Caco-2 (cell line): Measurements from ENCODE around the gene CA6. TPM values are rescaled to one million over a fixed set of nuclear protein-coding genes. Genes with fewer than 3 reads are reported as not detected.

ENCODE experiments used
- BruUV-seq: library from RNA; stranded (reverse); fragments of 400-500 nt; replicated peaks from 2 replicates; lab custom pipeline; 2021; lab: Mats Ljungman, UMichigan
- CTCF ChIA-PET: fragments of 300-600 bp; sonication (Branson Sonifier 250); formaldehyde crosslinking; loops from one replicate; lab custom pipeline; 2022; ENCODE audit warnings: antibody characterized with exemption; lab: Charles Lee
- POLR2A ChIA-PET: fragments of 300-600 bp; sonication (Branson Sonifier 250); formaldehyde crosslinking; loops from one replicate; lab custom pipeline; 2022; ENCODE audit warnings: antibody characterized with exemption; lab: Charles Lee
- DNase-seq, 2 experiments: peaks; one replicate each; pipeline versions ENCODE4 v3.0.0 to v3.0.0-alpha.2; 2020 to 2022
- H3K27me3 ChIP-seq: replicated peaks from 2 replicates; pipeline ENCODE4 v1.6.0; 2011; ENCODE audit warnings: low read length; ENCODE audit not compliant: control insufficient read depth, insufficient read depth
- H3K36me3 ChIP-seq: 2 replicates; pipeline ENCODE4 v1.5.1; 2011; ENCODE audit warnings: low read length; ENCODE audit not compliant: control insufficient read depth, insufficient read depth
- H3K4me1 ChIP-seq: fragments of 250-450 bp; sonication (Bioruptor Pico); 2 replicates; pipeline ENCODE4 v1.5.1; 2020; ENCODE audit warnings: mild to moderate bottlenecking
- H3K4me3 ChIP-seq: 2 replicates; pipeline ENCODE4 v1.5.1; 2011; ENCODE audit warnings: low read depth, mild to moderate bottlenecking, control low read depth, low read length
- H3K9me3 ChIP-seq: fragments of 250-450 bp; sonication (Bioruptor Pico); 2 replicates; pipeline ENCODE4 v1.5.1; 2020; ENCODE audit warnings: mild to moderate bottlenecking, moderate library complexity
- H3K27ac Mint-ChIP-seq: one replicate; pipeline ENCODE4 v1.8.0; 2022; ENCODE audit warnings: mixed read lengths; ENCODE audit not compliant: unreplicated experiment
- H3K27me3 Mint-ChIP-seq: one replicate; pipeline ENCODE4 v1.8.0; 2022; ENCODE audit warnings: mixed read lengths; ENCODE audit not compliant: insufficient read depth, unreplicated experiment
- H3K36me3 Mint-ChIP-seq: one replicate; pipeline ENCODE4 v1.8.0; 2022; ENCODE audit warnings: mild to moderate bottlenecking, mixed read lengths; ENCODE audit not compliant: insufficient read depth, unreplicated experiment
- H3K4me1 Mint-ChIP-seq: one replicate; pipeline ENCODE4 v1.8.0; 2022; ENCODE audit warnings: low read depth, mixed read lengths; ENCODE audit not compliant: unreplicated experiment
- H3K4me3 Mint-ChIP-seq: one replicate; pipeline ENCODE4 v1.8.0; 2022; ENCODE audit warnings: mild to moderate bottlenecking, moderate library complexity, mixed read lengths; ENCODE audit not compliant: unreplicated experiment
- H3K9me3 Mint-ChIP-seq: one replicate; pipeline ENCODE4 v1.8.0; 2022; ENCODE audit warnings: mixed read lengths; ENCODE audit not compliant: unreplicated experiment
- intact Hi-C: fragments of 100-400 bp; cut with micrococcal nuclease; formaldehyde crosslinking; loops from one replicate; pipeline ENCODE4 v1.10.0; 2022; ENCODE audit not compliant: unreplicated experiment
- total RNA-seq: library from RNA; stranded (reverse); gene quantifications from 2 replicates; pipeline ENCODE4 v1.2.3, GENCODE V29; 2022
- TF ChIP-seq, protein P1 (sequence below), 2 experiments: fragments of 200-600 bp in 1 of 2; IDR thresholded peaks; 1 replicate in 1 of 2; 2 replicates in 1 of 2; pipeline versions ENCODE4 v1.5.1 to v1.8.0; 2011 to 2022; ENCODE audit warnings: antibody characterized with exemption in 1 of 2, control low read depth in 1 of 2, inconsistent platforms in 1 of 2, low read depth in 1 of 2, low read length in 1 of 2, mild to moderate bottlenecking in 1 of 2, moderate library complexity in 1 of 2; ENCODE audit not compliant: insufficient read depth in 1 of 2, severe bottlenecking in 1 of 2, unreplicated experiment in 1 of 2

The CA6 gene
- total RNA-seq, 1 experiment from 2014 or later, result not detected

DNA sequence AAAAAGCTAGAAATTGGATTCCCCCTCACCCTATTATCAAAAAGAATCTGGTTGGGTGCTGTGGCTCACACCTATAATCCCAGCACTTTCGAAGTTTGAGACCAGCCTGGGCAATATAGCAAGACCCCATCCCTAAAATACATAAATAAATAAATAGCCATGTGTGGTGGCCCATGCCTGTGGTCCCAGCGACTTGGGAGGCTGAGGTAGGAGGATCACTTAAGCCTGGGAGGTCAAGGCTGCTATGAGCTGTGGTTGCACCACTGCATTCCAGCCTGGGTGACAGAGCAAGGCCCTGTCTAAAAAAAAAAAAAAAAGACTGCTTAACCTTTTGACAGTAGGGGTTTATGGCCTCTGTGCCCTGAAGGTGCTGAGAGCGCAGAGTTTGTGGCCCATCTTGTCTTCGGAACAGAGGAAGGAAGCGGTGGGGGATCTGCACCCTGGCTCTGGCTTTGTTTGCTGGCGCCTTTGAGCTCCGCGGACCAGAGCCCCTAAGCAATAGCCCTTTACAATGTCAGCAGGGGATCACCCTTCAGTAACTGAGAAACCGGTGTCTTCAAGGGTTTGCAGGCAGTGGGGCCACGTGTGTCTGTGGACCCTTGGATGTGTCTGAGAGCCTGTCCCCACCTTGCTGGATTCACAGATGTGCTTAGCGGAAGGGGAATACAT is 58.5 kb downstream of the CA6 start:
- DNase-seq, result no peak
- peaks cover 4% of the 10 kb centered on the region for H3K36me3 Mint-ChIP-seq
- TF ChIP-seq, protein P1, sequence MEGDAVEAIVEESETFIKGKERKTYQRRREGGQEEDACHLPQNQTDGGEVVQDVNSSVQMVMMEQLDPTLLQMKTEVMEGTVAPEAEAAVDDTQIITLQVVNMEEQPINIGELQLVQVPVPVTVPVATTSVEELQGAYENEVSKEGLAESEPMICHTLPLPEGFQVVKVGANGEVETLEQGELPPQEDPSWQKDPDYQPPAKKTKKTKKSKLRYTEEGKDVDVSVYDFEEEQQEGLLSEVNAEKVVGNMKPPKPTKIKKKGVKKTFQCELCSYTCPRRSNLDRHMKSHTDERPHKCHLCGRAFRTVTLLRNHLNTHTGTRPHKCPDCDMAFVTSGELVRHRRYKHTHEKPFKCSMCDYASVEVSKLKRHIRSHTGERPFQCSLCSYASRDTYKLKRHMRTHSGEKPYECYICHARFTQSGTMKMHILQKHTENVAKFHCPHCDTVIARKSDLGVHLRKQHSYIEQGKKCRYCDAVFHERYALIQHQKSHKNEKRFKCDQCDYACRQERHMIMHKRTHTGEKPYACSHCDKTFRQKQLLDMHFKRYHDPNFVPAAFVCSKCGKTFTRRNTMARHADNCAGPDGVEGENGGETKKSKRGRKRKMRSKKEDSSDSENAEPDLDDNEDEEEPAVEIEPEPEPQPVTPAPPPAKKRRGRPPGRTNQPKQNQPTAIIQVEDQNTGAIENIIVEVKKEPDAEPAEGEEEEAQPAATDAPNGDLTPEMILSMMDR (IDR thresholded peaks at IDR 0.05; ENCODE audit: insufficient read depth in 1 of 2, low read depth in 1 of 2, low read length in 1 of 2, severe bottlenecking in 1 of 2, unreplicated experiment in 1 of 2), result no peak
- no peak overlapping the region for H3K4me3 Mint-ChIP-seq
- CTCF ChIA-PET, result interaction anchor here (1.2 to 2.4 kb wide), 3 partner anchors 41 to 107 kb away, joined by 5 to 64 read pairs (median 11); no protein-coding TSS in a partner anchor
- no peaks in the 10 kb centered on the region for H3K9me3 Mint-ChIP-seq
- Histone ChIP-seq H3K4me3 (no peak overlapping the region), H3K4me1 (peaks cover 52% of the 10 kb centered on the region), H3K9me3 (no peaks in the 10 kb centered on the region), H3K27me3 (no peaks in the 10 kb centered on the region), H3K36me3 (no peaks in the 10 kb centered on the region)
- no peak overlapping the region for H3K27ac Mint-ChIP-seq
- BruUV-seq, result no TSS peak
- intact Hi-C loops, result no loop called here
- POLR2A ChIA-PET, result interaction anchor here (0.6 to 1.0 kb wide), 3 partner anchors 15 to 1526 kb away, joined by 3 to 4 read pairs (median 3); partner anchors contain the start of gene ENO1
- H3K4me1 Mint-ChIP-seq, result peaks cover 25% of the 10 kb centered on the region
- no peaks in the 10 kb centered on the region for H3K27me3 Mint-ChIP-seq

DNA sequence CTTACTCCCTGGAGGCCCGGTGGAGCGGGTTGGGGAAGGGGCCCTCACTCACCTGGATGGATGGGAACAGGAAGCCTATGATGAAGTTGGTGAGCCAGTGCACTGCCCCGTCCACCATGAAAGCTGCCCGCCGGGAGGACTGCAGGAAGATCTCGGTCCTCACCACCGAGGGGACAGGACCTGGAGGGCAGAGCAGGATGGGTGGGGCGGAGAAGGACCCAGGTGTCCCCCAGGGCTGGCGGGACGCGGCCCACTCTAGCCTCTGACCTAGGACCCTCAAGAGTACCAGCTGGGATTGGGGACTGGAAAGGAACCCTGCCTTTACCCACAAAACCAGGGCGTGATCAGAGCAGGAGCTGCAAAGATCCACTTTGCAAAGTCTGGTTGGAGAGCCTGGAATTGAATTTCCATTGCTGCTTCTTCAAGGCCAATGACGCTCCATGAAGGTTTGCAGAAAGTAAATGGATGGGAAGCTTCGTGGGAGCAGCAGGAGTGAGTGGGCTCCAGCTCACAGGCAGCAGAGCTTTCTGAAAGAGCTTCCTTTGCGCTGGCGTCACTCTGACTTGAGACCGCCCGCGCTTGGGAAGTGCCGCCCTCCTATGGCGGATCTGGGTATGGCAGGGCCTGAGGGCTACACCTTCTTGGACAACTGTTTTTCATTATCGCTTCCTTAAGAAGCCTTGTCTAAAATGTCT is 59.2 kb downstream of the CA6 start:
- peaks cover 19% of the 10 kb centered on the region for H3K4me1 Mint-ChIP-seq
- no peaks in the 10 kb centered on the region for H3K27me3 Mint-ChIP-seq
- Histone ChIP-seq H3K9me3 (no peaks in the 10 kb centered on the region), H3K36me3 (no peaks in the 10 kb centered on the region), H3K27me3 (no peaks in the 10 kb centered on the region), H3K4me1 (peaks cover 46% of the 10 kb centered on the region), H3K4me3 (no peak overlapping the region)
- intact Hi-C loops, result loop anchor here (1.0 to 5.0 kb wide), 2 partner anchors 43 to 87 kb away; no protein-coding TSS in a partner anchor
- no peak overlapping the region for H3K4me3 Mint-ChIP-seq
- H3K9me3 Mint-ChIP-seq, result no peaks in the 10 kb centered on the region
- no TSS peak for BruUV-seq
- ChIA-PET POLR2A (interaction anchor here (0.6 to 1.0 kb wide), 3 partner anchors 15 to 126 kb away, joined by 3 to 4 read pairs (median 4); partner anchors contain the start of gene ENO1), CTCF (interaction anchor here (0.6 to 2.4 kb wide), 20 partner anchors 10 to 180 kb away, joined by 3 to 64 read pairs (median 4); no protein-coding TSS in a partner anchor)
- H3K27ac Mint-ChIP-seq, result no peak overlapping the region
- TF ChIP-seq, protein P1 (IDR thresholded peaks at IDR 0.05; ENCODE audit: insufficient read depth in 1 of 2, low read depth in 1 of 2, low read length in 1 of 2, severe bottlenecking in 1 of 2, unreplicated experiment in 1 of 2), result peak; percentile 79 to 83
- peaks cover 4% of the 10 kb centered on the region for H3K36me3 Mint-ChIP-seq
- DNase-seq, result peak; percentile 69 to 80

DNA sequence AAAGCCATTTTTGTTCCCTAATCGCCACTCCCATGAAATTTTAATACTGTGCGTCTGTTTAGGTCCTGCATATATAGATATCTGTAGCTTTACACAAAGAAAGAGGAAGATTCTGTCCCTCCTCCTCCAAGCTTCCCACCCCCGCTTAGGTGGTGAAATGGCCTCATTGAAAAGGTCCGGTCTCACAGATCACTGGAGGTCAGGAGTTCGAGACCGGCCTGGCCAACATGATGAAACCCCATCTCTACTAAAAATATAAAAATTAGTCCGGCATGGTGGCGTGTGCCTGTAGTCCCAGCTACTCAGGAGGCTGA is 59.7 kb downstream of the CA6 start:
- Mint-ChIP-seq H3K9me3 (no peaks in the 10 kb centered on the region), H3K27me3 (no peaks in the 10 kb centered on the region), H3K4me3 (no peak overlapping the region), H3K4me1 (peaks cover 19% of the 10 kb centered on the region), H3K36me3 (peaks cover 4% of the 10 kb centered on the region), H3K27ac (no peak overlapping the region)
- CTCF ChIA-PET, result interaction anchor here (0.6 to 2.4 kb wide), 11 partner anchors 10 to 109 kb away, joined by 3 to 64 read pairs (median 5); no protein-coding TSS in a partner anchor
- DNase-seq, result no peak
- no peaks in the 10 kb centered on the region for H3K9me3 ChIP-seq
- intact Hi-C loops, result loop anchor here (1.0 to 5.0 kb wide), 2 partner anchors 43 to 87 kb away; no protein-coding TSS in a partner anchor
- no peak overlapping the region for H3K4me3 ChIP-seq
- H3K4me1 ChIP-seq, result peaks cover 42% of the 10 kb centered on the region
- H3K36me3 ChIP-seq, result no peaks in the 10 kb centered on the region
- POLR2A ChIA-PET, result interaction anchor here (0.6 kb wide), 1 partner anchor 76 kb away, joined by 4 read pairs; no protein-coding TSS in a partner anchor
- no peaks in the 10 kb centered on the region for H3K27me3 ChIP-seq
- no TSS peak for BruUV-seq
- TF ChIP-seq, protein P1 (IDR thresholded peaks at IDR 0.05; ENCODE audit: insufficient read depth in 1 of 2, low read depth in 1 of 2, low read length in 1 of 2, severe bottlenecking in 1 of 2, unreplicated experiment in 1 of 2), result no peak
